HepG2 (cell line): Measurements from ENCODE around the gene TEX9.

Source experiments
- ARNT ChIP-seq: fragments of 450-650 bp; IDR thresholded peaks from 2 replicates; pipeline ENCODE4 v1.6.1; 2017
- ATF1 ChIP-seq: IDR thresholded peaks from 2 replicates; pipeline ENCODE4 v1.6.1; 2016; ENCODE audit warnings: mild to moderate bottlenecking, control low read depth
- EP300 ChIP-seq, 3 experiments: sonication (generic) in 1 of 3; formaldehyde crosslinking in 1 of 3; IDR thresholded peaks; 2 replicates each; pipeline versions ENCODE4 v1.5.1 to v1.6.1; 2011 to 2020; ENCODE audit warnings: low read depth in 2 of 3, low read length in 2 of 3, borderline replicate concordance in 1 of 3, improper control_type of control experiment in 1 of 3, mild to moderate bottlenecking in 1 of 3, missing genetic modification reagents in 1 of 3, moderate library complexity in 1 of 3
- ETV6 ChIP-seq: sonication (generic); formaldehyde crosslinking; conservative IDR thresholded peaks from 2 replicates; pipeline ENCODE4 v1.4.0; 2020; ENCODE audit warnings: missing genetic modification reagents
- HNRNPL ChIP-seq: fragments of 200-400 bp; formaldehyde crosslinking; IDR thresholded peaks from 2 replicates; pipeline ENCODE4 v1.6.1; 2017; ENCODE audit warnings: mild to moderate bottlenecking, low read depth, low read length
- JUNB ChIP-seq: sonication (generic); formaldehyde crosslinking; IDR thresholded peaks from 2 replicates; pipeline ENCODE4 v1.8.0; 2022; ENCODE audit warnings: missing genetic modification reagents, mild to moderate bottlenecking, borderline replicate concordance
- NCOA1 ChIP-seq: sonication (generic); formaldehyde crosslinking; IDR thresholded peaks from 2 replicates; pipeline ENCODE4 v1.9.0; 2021; ENCODE audit warnings: missing genetic modification reagents
- NR2C2 ChIP-seq: sonication (generic); formaldehyde crosslinking; IDR thresholded peaks from 2 replicates; pipeline ENCODE4 v1.4.0; 2020; ENCODE audit warnings: missing genetic modification reagents, mild to moderate bottlenecking, moderate library complexity, borderline replicate concordance
- TAF1 ChIP-seq: sonication (generic); formaldehyde crosslinking; IDR thresholded peaks from 2 replicates; pipeline ENCODE4 v1.4.0; 2020; ENCODE audit warnings: missing genetic modification reagents
- YY1 ChIP-seq: IDR thresholded peaks from 2 replicates; pipeline ENCODE4 v1.6.1; 2011; ENCODE audit warnings: low read length, low read depth, moderate library complexity, mild to moderate bottlenecking; ENCODE audit not compliant: insufficient read depth, insufficient replicate concordance
- ZNF253 ChIP-seq: sonication (generic); formaldehyde crosslinking; IDR thresholded peaks from 2 replicates; pipeline ENCODE4 v1.8.0; 2022; ENCODE audit warnings: mild to moderate bottlenecking, missing genetic modification reagents, borderline replicate concordance
- ZNF367 ChIP-seq: sonication (generic); formaldehyde crosslinking; IDR thresholded peaks from 2 replicates; pipeline ENCODE4 v1.4.0; 2020; ENCODE audit warnings: missing genetic modification reagents, borderline replicate concordance
- ZNF841 ChIP-seq: sonication (generic); formaldehyde crosslinking; IDR thresholded peaks from 2 replicates; pipeline ENCODE4 v1.8.1; 2023; ENCODE audit warnings: missing genetic modification reagents, borderline replicate concordance
- ZNF891 ChIP-seq: sonication (generic); formaldehyde crosslinking; IDR thresholded peaks from 2 replicates; pipeline ENCODE4 v1.5.0; 2020; ENCODE audit warnings: mild to moderate bottlenecking, missing genetic modification reagents

DNA sequence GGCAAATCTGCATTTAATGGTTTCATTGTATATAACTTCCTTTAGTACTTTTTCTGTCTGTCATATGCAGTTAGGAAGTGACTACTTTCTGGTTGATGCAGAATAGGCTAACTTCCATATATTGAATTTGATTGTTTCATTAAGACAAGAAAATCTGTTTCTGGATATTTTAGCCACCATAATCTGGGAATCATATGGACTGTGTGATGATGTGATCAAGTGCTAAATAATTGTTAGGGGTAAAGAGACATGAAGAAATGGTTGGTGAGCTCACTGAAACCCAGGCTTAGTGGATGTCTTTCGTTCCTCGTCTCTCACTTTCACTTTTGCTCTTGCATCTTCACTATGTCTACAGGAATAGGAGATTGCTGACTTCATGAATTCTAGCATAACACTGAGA, 103.2 kb downstream of the TEX9 start:
- TF ChIP-seq ETV6 (CRISPR knock-in tag) (no peak), ARNT (no peak), ZNF253 (no peak), ATF1 (CRISPR knock-in tag) (no peak), HNRNPL (no peak), YY1 (no peak), NCOA1 (CRISPR knock-in tag) (no peak), NR2C2 (CRISPR knock-in tag) (no peak), ZNF367 (no peak), ZNF891 (CRISPR knock-in tag) (no peak), ZNF841 (CRISPR knock-in tag) (no peak), JUNB (no peak), EP300 (IDR thresholded peaks at IDR 0.05; ENCODE audit: low read depth in 2 of 2, low read length in 2 of 2) (no peak), EP300 (CRISPR knock-in tag; IDR thresholded peaks at IDR 0.05; ENCODE audit: borderline replicate concordance) (no peak), TAF1 (no peak)
